Right atrium auricular region (tissue), 2 donors: ENCODE data around the gene CFAP141. TPM values are rescaled to one million over a fixed set of nuclear protein-coding genes. Genes with fewer than 3 reads are reported as not detected.

ENCODE experiments used
- DNase-seq: peaks from one replicate; pipeline ENCODE4 v3.0.0-alpha.2; 2019; ENCODE audit warnings: low spot score
- H3K27ac ChIP-seq, 2 donors: fragments of 200-600 bp; sonication (generic); 1 replicate in 1 of 2; 2 replicates in 1 of 2; pipeline ENCODE4 v1.5.1; 2016 to 2019
- H3K27me3 ChIP-seq, 2 donors: fragments of 200-600 bp; sonication (generic); one replicate each; pipeline versions ENCODE4 v1.5.1 to v1.6.0; 2017 to 2019
- H3K36me3 ChIP-seq: fragments of 200-600 bp; sonication (generic); one replicate; pipeline ENCODE4 v1.5.1; 2016
- H3K4me1 ChIP-seq, 2 donors: fragments of 200-600 bp; sonication (generic); one replicate each; pipeline versions ENCODE4 v1.5.1 to v1.6.0; 2017 to 2019
- H3K4me3 ChIP-seq, 2 donors: fragments of 200-600 bp; sonication (generic); 1 replicate in 1 of 2; 2 replicates in 1 of 2; pipeline ENCODE4 v1.5.1; 2017 to 2019; ENCODE audit warnings: mild to moderate bottlenecking in 1 of 2, moderate library complexity in 1 of 2
- H3K9me3 ChIP-seq, 2 donors: fragments of 200-600 bp; sonication (generic); one replicate each; pipeline ENCODE4 v1.5.1; 2019
- CTCF ChIP-seq, 2 donors: fragments of 200-600 bp; sonication (generic); IDR thresholded peaks; one replicate each; pipeline ENCODE4 v1.5.1; 2019; ENCODE audit warnings: antibody characterized with exemption in 2 of 2
- microRNA counts, 2 donors: library from miRNA; unstranded; fragments of <30 nt; microRNA quantifications; one replicate each; lab custom pipeline; 2016 to 2017
- microRNA-seq, 2 donors: library from miRNA; unstranded; fragments of <30 nt; microRNA quantifications; one replicate each; pipeline ENCODE4, GENCODE V29; 2016 to 2017; ENCODE audit warnings: borderline number of aligned reads in 2 of 2, borderline replicate concordance in 1 of 2
- total RNA-seq, 2 donors: library from RNA; depleted of rRNA; stranded (reverse); fragments of >200 nt; gene quantifications; one replicate each; pipeline ENCODE4 v1.1.0, GENCODE V29; 2016

Gene CFAP141
- total RNA-seq, 2 donors from 2014 or later = not detected

DNA sequence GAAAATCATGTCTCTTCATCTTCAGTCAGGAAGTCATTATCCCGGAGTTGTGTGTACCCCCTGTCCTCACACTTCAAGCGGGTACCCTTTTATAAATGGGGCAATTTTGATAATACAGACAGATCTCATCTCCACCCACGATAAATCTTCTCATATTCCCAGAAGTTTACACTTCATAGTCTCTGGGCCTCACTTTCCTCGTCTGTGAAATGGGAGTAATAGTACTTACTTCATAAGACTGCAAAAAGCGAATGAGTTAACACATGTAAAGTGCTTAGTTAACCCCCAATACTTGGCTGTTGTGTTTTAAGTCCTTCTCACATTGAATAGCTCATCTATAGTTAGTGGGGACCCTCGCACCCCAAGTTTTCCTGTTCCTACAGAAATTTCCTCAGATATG, 52.1 kb downstream of the CFAP141 start:
- peaks cover 0 to 39% of the 10 kb centered on the region in 2 donors for H3K4me1 ChIP-seq
- no peak overlapping the region for H3K4me3 ChIP-seq
- no peaks in the 10 kb centered on the region for H3K27me3 ChIP-seq

DNA sequence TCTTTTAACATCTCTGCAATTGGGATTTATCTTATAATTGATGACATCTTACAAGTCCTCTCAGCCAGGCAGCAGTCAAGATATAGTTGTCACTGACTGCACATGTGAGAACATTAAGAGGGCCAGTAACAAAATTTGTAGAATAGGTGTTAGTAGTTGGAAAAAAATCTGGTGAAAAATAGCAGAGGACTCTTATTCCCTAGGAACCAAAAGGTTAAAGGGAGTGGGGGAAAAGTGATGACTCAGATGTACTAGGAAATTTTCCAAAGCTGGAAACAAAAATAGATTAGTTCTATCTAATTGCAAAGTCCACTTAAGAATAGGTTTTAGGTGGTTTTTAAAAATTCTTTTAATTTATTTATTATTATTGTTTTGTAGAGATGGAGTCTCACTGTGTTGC, 54.8 kb downstream of the CFAP141 start:
- peaks cover 0 to 25% of the 10 kb centered on the region in 2 donors for H3K4me1 ChIP-seq
- TF ChIP-seq CTCF (IDR thresholded peaks at IDR 0.05) = no peak
- H3K27ac ChIP-seq = no peak overlapping the region
- no peaks in the 10 kb centered on the region for H3K27me3 ChIP-seq
- no peaks in the 10 kb centered on the region for H3K9me3 ChIP-seq
- no peaks in the 10 kb centered on the region for H3K36me3 ChIP-seq
- H3K4me3 ChIP-seq = no peak overlapping the region
- DNase-seq = no peak

More for the DNA sequence above, 52.1 kb downstream of the CFAP141 start:
- DNase-seq = no peak
- H3K27ac ChIP-seq = no peak overlapping the region
- no peaks in the 10 kb centered on the region for H3K9me3 ChIP-seq
- peaks cover 27% of the 10 kb centered on the region for H3K36me3 ChIP-seq
- no peak for TF ChIP-seq CTCF (IDR thresholded peaks at IDR 0.05)

MicroRNAs within 50 kb of the gene (microRNA counts, 767-probe panel; counts per million panel counts)
- 0 to 31.0 counts per million in 2 donors for microRNA hsa-miR-190b (lab: Ali Mortazavi, UCI)

Small RNA genes within 50 kb of the gene (microRNA-seq; reads per million reads assigned to microRNA genes)
- 101 to 137 reads per million in 2 donors for gene MIR190B

Other genes starting within 250 kb of the CFAP141 start
- 10 to 100 TPM; 10.5 to 14.3 TPM for gene CRTC2, start 247.7 kb downstream of the CFAP141 start, total RNA-seq
- gene SLC39A1, start 242.8 kb downstream of the CFAP141 start, total RNA-seq = 10 to 100 TPM; 56.7 to 95.4 TPM
- gene CREB3L4, start 238.4 kb downstream of the CFAP141 start, total RNA-seq = 1 to 10 TPM; 4.9 to 5.6 TPM
- 100 to 1,000 TPM; 168 to 248 TPM for gene JTB, start 228.7 kb downstream of the CFAP141 start, total RNA-seq
- gene RAB13, start 220.0 kb downstream of the CFAP141 start, total RNA-seq = 10 to 100 TPM; 25.7 to 34.8 TPM
- gene RPS27, start 215.6 kb downstream of the CFAP141 start, total RNA-seq = 1,000 to 10,000 TPM in 1 of 2 donors, 100 to 1,000 TPM in 1; 709 to 1,582 TPM
- gene NUP210L, start 51.3 kb downstream of the CFAP141 start, total RNA-seq = under 1 TPM in 1 of 2 donors, not detected in 1; 0.28 TPM
- gene TPM3, start 14.2 kb downstream of the CFAP141 start, total RNA-seq = 100 to 1,000 TPM; 469 to 975 TPM
- gene UBAP2L, start 14.6 kb upstream of the CFAP141 start, total RNA-seq = 10 to 100 TPM; 48.9 to 58.6 TPM
- gene HAX1, start 66.3 kb upstream of the CFAP141 start, total RNA-seq = 100 to 1,000 TPM; 129 to 168 TPM
- gene AQP10, start 114.8 kb upstream of the CFAP141 start, total RNA-seq = not detected
- 10 to 100 TPM; 22.8 to 82.5 TPM for gene ATP8B2, start 119.2 kb upstream of the CFAP141 start, total RNA-seq
- 10 to 100 TPM; 11.8 to 21.8 TPM for gene IL6R, start 199.0 kb upstream of the CFAP141 start, total RNA-seq